Right lobe of liver (tissue), 4 donors: ENCODE results near the gene SEH1L.

ENCODE experiments used
- POLR2A ChIP-seq: fragments of 450-650 bp; IDR thresholded peaks from one replicate; pipeline ENCODE4 v1.6.1; 2017; ENCODE audit warnings: antibody characterized with exemption, mild to moderate bottlenecking
- TF ChIP-seq, protein P1 (sequence below), 4 donors: fragments of 200-600 bp in 3 of 4; fragments of 450-650 bp in 1 of 4; IDR thresholded peaks; one replicate each; pipeline versions ENCODE4 v1.5.1 to v1.8.0; 2016 to 2022; ENCODE audit warnings: antibody characterized with exemption in 4 of 4, mild to moderate bottlenecking in 2 of 4
- donor health status: DM: no; HTN: no; CAD: no.
- donor health status: DM: no; HTN: no; CAD: no.
- donor health status: DM: no; HTN: yes; CAD: no.

DNA sequence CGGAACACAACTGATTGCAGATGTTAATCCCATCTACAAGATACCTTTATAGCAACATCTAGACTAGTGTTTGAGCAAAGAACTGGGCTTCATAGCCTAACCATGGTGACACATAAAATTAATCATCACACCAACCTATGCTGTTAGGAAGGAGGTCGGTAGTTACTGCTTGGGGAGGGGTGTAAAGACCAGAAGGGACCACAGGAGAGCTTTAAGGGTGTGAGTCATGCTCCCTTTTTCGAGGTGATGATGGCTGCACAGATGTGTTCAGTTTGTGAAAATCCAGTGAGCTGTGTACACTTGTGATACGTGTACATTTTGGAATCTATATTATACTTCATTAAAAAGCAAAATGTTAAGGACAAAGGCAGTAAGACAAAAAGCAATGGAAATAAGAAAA, 4.6 kb upstream of the SEH1L start:
- TF ChIP-seq, protein P1, sequence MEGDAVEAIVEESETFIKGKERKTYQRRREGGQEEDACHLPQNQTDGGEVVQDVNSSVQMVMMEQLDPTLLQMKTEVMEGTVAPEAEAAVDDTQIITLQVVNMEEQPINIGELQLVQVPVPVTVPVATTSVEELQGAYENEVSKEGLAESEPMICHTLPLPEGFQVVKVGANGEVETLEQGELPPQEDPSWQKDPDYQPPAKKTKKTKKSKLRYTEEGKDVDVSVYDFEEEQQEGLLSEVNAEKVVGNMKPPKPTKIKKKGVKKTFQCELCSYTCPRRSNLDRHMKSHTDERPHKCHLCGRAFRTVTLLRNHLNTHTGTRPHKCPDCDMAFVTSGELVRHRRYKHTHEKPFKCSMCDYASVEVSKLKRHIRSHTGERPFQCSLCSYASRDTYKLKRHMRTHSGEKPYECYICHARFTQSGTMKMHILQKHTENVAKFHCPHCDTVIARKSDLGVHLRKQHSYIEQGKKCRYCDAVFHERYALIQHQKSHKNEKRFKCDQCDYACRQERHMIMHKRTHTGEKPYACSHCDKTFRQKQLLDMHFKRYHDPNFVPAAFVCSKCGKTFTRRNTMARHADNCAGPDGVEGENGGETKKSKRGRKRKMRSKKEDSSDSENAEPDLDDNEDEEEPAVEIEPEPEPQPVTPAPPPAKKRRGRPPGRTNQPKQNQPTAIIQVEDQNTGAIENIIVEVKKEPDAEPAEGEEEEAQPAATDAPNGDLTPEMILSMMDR (IDR thresholded peaks at IDR 0.05), result no peak
- TF ChIP-seq POLR2A, result no peak
